HEK293T (cell line): Measurements from ENCODE around the gene SMIM1.

Source experiments
- CTCF ChIA-PET: fragments of 350-600 bp; formaldehyde crosslinking; extraction: SDS; loops from one replicate; lab custom pipeline; 2021; ENCODE audit warnings: antibody characterized with exemption, inconsistent platforms; lab: Yijun Ruan, JAX
- POLR2A ChIA-PET: fragments of 350-600 bp; formaldehyde crosslinking; extraction: SDS; loops from one replicate; lab custom pipeline; 2020; ENCODE audit warnings: antibody characterized with exemption, inconsistent platforms; lab: Yijun Ruan, JAX
- DNase-seq: peaks from one replicate; pipeline ENCODE4 v3.0.0; 2012; ENCODE audit warnings: mixed read lengths; ENCODE audit errors: extremely low spot score
- ARNT ChIP-seq: fragments of 450-650 bp; IDR thresholded peaks from 2 replicates; pipeline ENCODE4 v1.6.1; 2017; ENCODE audit warnings: mild to moderate bottlenecking
- BHLHE40 ChIP-seq: fragments of 450-650 bp; IDR thresholded peaks from 2 replicates; pipeline ENCODE4 v1.6.1; 2016; ENCODE audit warnings: mild to moderate bottlenecking, moderate library complexity, borderline replicate concordance
- CTBP1 ChIP-seq: fragments of 450-650 bp; IDR thresholded peaks from 2 replicates; pipeline ENCODE4 v1.6.1; 2016; ENCODE audit warnings: borderline replicate concordance
- ELF4 ChIP-seq: fragments of 450-650 bp; IDR thresholded peaks from 2 replicates; pipeline ENCODE4 v1.6.1; 2017; ENCODE audit warnings: antibody characterized with exemption
- FOXA1 ChIP-seq: fragments of 450-650 bp; IDR thresholded peaks from 2 replicates; pipeline ENCODE4 v1.6.1; 2016; ENCODE audit warnings: mild to moderate bottlenecking
- FOXK2 ChIP-seq: fragments of 450-650 bp; IDR thresholded peaks from 2 replicates; pipeline ENCODE4 v1.6.1; 2016; ENCODE audit warnings: mild to moderate bottlenecking
- FOXM1 ChIP-seq: fragments of 450-650 bp; IDR thresholded peaks from 2 replicates; pipeline ENCODE4 v1.6.1; 2017; ENCODE audit warnings: mild to moderate bottlenecking, borderline replicate concordance
- HDGF ChIP-seq: fragments of 450-650 bp; IDR thresholded peaks from 2 replicates; pipeline ENCODE4 v1.6.1; 2017; ENCODE audit warnings: antibody characterized with exemption, borderline replicate concordance
- L3MBTL2 ChIP-seq: fragments of 450-650 bp; conservative IDR thresholded peaks from 2 replicates; pipeline ENCODE4 v1.6.1; 2016; ENCODE audit warnings: mild to moderate bottlenecking
- LEF1 ChIP-seq: fragments of 450-650 bp; IDR thresholded peaks from 2 replicates; pipeline ENCODE4 v1.6.1; 2017; ENCODE audit warnings: mild to moderate bottlenecking, borderline replicate concordance
- NFRKB ChIP-seq: fragments of 450-650 bp; IDR thresholded peaks from 2 replicates; pipeline ENCODE4 v1.6.1; 2016; ENCODE audit warnings: mild to moderate bottlenecking, moderate library complexity
- PKNOX1 ChIP-seq: fragments of 450-650 bp; IDR thresholded peaks from 2 replicates; pipeline ENCODE4 v1.6.1; 2016
- SP1 ChIP-seq: fragments of 450-650 bp; IDR thresholded peaks from 2 replicates; pipeline ENCODE4 v1.6.1; 2017
- SUZ12 ChIP-seq: fragments of 450-650 bp; IDR thresholded peaks from 2 replicates; pipeline ENCODE4 v1.6.1; 2016; ENCODE audit warnings: mild to moderate bottlenecking
- TARDBP ChIP-seq: fragments of 450-650 bp; IDR thresholded peaks from 2 replicates; pipeline ENCODE4 v1.6.1; 2016
- ZNF384 ChIP-seq: fragments of 450-650 bp; IDR thresholded peaks from 2 replicates; pipeline ENCODE4 v1.6.1; 2016

SMIM1 gene

GRCh38 chr1:3788756-3789420 is 16.3 kb downstream of the SMIM1 start:
- ChIA-PET POLR2A (no interaction called here), CTCF (no interaction called here)
- no peak for TF ChIP-seq HDGF
- TF ChIP-seq CTBP1 = no peak
- TF ChIP-seq FOXK2 = no peak
- TF ChIP-seq FOXM1 = no peak
- TF ChIP-seq ARNT = no peak
- TF ChIP-seq TARDBP = no peak
- TF ChIP-seq FOXA1 = no peak
- TF ChIP-seq BHLHE40 = no peak
- no peak for TF ChIP-seq L3MBTL2
- no peak for TF ChIP-seq SUZ12
- TF ChIP-seq ELF4 = no peak
- TF ChIP-seq ZNF384 = no peak
- DNase-seq = no peak

GRCh38 chr1:3789421-3790300 is 17.1 kb downstream of the SMIM1 start:
- DNase-seq = no peak
- POLR2A ChIA-PET = no interaction called here
- no peak for TF ChIP-seq BHLHE40
- no peak for TF ChIP-seq PKNOX1
- no peak for TF ChIP-seq HDGF
- TF ChIP-seq FOXA1 = no peak
- CTCF ChIA-PET = no interaction called here

- POLR2A ChIA-PET = no interaction called here
- no peak for TF ChIP-seq ZNF384
- no peak for TF ChIP-seq ELF4
- no peak for TF ChIP-seq L3MBTL2
- no peak for TF ChIP-seq PKNOX1
- no peak for TF ChIP-seq SP1
- no peak for TF ChIP-seq ARNT
- no peak for TF ChIP-seq TARDBP
- TF ChIP-seq CTBP1 = no peak
- no peak for TF ChIP-seq SUZ12
- TF ChIP-seq FOXM1 = no peak
- TF ChIP-seq BHLHE40 = no peak
- TF ChIP-seq NFRKB = no peak
- TF ChIP-seq FOXK2 = no peak
- no peak for TF ChIP-seq HDGF
- CTCF ChIA-PET = no interaction called here
- no peak for DNase-seq
Measured at GRCh38 chr1:3790500-3790923, 18.0 kb downstream of the SMIM1 start.

GRCh38 chr1:3790952-3791351 is 18.4 kb downstream of the SMIM1 start:
- no peak for TF ChIP-seq BHLHE40
- ChIA-PET POLR2A (no interaction called here), CTCF (no interaction called here)
- DNase-seq = no peak

- DNase-seq = peak; percentile 45
- ChIA-PET CTCF (no interaction called here), POLR2A (interaction anchor here (0.6 to 1.7 kb wide), 10 partner anchors 8 to 63 kb away, joined by 3 to 11 read pairs (median 4); no protein-coding TSS in a partner anchor)
- TF ChIP-seq FOXM1 (no peak), ZNF384 (no peak), ARNT (no peak), BHLHE40 (no peak), LEF1 (no peak), L3MBTL2 (no peak), FOXK2 (no peak), SUZ12 (no peak), SP1 (no peak), CTBP1 (no peak), PKNOX1 (no peak), TARDBP (no peak), HDGF (no peak), FOXA1 (no peak), ELF4 (no peak), NFRKB (no peak)
Measured at GRCh38 chr1:3795453-3796214, 23.1 kb downstream of the SMIM1 start.
